ENCODE results near the gene TSHZ2. TPM values are rescaled to one million over a fixed set of nuclear protein-coding genes. Genes with fewer than 3 reads are reported as not detected.

The TSHZ2 gene
- total RNA-seq, 1 experiment from 2014 or later = 0.20 TPM

DNA sequence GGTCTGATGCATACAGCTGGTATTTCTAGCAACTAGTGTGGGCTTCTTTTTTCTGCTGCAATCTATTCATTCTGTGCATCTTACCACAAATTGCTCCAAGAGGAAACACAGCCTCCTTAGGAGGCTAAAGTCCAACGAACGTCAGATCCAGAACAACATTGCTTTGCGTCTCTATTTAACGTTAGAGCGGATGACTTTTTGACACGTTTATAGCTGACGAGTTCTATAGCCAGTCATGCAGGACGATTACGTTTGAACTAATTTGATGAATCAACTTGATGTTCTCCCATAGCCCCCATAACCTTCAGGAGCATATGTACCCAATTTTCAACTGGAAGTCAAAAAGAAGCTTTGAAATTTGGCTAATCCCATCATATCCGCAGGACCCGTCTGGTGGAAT lies 59.9 kb downstream of the TSHZ2 start:
- Mint-ChIP-seq H3K27me3 (ENCODE audit: low read depth) (no peaks in the 10 kb centered on the region), H3K9me3 (no peaks in the 10 kb centered on the region), H3K36me3 (no peaks in the 10 kb centered on the region), H3K4me1 (peaks cover 12% of the 10 kb centered on the region), H3K27ac (no peak overlapping the region), H3K4me3 (no peak overlapping the region)
- POLR2A ChIA-PET = no interaction called here
- CTCF ChIA-PET = interaction anchor here (1.4 kb wide), 1 partner anchor 177 kb away, joined by 3 read pairs; no protein-coding TSS in a partner anchor
- no peak for DNase-seq (ENCODE audit: low spot score)
- ATAC-seq = no peak
- TF ChIP-seq NR2C2 (CRISPR knock-in tag; IDR thresholded peaks at IDR 0.05) (no peak), SP1 (CRISPR knock-in tag; conservative IDR thresholded peaks at IDR 0.05) (no peak), NFE2L1 (CRISPR knock-in tag; IDR thresholded peaks at IDR 0.05) (no peak), JAZF1 (CRISPR knock-in tag; IDR thresholded peaks at IDR 0.05) (no peak), EMX1 (CRISPR knock-in tag; IDR thresholded peaks at IDR 0.05) (no peak), GABPB1 (CRISPR knock-in tag; IDR thresholded peaks at IDR 0.05) (no peak), ZNF138 (CRISPR knock-in tag; conservative IDR thresholded peaks at IDR 0.05) (no peak), SMAD4 (CRISPR knock-in tag; IDR thresholded peaks at IDR 0.05) (no peak), SOX15 (CRISPR knock-in tag; IDR thresholded peaks at IDR 0.05) (no peak), NR3C1 (CRISPR knock-in tag; conservative IDR thresholded peaks at IDR 0.05; ENCODE audit: low read depth) (no peak)
- TF ChIP-seq, protein P1, sequence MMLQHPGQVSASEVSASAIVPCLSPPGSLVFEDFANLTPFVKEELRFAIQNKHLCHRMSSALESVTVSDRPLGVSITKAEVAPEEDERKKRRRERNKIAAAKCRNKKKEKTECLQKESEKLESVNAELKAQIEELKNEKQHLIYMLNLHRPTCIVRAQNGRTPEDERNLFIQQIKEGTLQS (CRISPR knock-in tag; conservative IDR thresholded peaks at IDR 0.05) = no peak
- TF ChIP-seq, protein P2, sequence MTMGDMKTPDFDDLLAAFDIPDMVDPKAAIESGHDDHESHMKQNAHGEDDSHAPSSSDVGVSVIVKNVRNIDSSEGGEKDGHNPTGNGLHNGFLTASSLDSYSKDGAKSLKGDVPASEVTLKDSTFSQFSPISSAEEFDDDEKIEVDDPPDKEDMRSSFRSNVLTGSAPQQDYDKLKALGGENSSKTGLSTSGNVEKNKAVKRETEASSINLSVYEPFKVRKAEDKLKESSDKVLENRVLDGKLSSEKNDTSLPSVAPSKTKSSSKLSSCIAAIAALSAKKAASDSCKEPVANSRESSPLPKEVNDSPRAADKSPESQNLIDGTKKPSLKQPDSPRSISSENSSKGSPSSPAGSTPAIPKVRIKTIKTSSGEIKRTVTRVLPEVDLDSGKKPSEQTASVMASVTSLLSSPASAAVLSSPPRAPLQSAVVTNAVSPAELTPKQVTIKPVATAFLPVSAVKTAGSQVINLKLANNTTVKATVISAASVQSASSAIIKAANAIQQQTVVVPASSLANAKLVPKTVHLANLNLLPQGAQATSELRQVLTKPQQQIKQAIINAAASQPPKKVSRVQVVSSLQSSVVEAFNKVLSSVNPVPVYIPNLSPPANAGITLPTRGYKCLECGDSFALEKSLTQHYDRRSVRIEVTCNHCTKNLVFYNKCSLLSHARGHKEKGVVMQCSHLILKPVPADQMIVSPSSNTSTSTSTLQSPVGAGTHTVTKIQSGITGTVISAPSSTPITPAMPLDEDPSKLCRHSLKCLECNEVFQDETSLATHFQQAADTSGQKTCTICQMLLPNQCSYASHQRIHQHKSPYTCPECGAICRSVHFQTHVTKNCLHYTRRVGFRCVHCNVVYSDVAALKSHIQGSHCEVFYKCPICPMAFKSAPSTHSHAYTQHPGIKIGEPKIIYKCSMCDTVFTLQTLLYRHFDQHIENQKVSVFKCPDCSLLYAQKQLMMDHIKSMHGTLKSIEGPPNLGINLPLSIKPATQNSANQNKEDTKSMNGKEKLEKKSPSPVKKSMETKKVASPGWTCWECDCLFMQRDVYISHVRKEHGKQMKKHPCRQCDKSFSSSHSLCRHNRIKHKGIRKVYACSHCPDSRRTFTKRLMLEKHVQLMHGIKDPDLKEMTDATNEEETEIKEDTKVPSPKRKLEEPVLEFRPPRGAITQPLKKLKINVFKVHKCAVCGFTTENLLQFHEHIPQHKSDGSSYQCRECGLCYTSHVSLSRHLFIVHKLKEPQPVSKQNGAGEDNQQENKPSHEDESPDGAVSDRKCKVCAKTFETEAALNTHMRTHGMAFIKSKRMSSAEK (CRISPR knock-in tag; IDR thresholded peaks at IDR 0.05; ENCODE audit: borderline replicate concordance) = no peak
- TF ChIP-seq, protein P3, sequence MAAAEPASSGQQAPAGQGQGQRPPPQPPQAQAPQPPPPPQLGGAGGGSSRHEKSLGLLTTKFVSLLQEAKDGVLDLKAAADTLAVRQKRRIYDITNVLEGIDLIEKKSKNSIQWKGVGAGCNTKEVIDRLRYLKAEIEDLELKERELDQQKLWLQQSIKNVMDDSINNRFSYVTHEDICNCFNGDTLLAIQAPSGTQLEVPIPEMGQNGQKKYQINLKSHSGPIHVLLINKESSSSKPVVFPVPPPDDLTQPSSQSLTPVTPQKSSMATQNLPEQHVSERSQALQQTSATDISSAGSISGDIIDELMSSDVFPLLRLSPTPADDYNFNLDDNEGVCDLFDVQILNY (CRISPR knock-in tag; IDR thresholded peaks at IDR 0.05) = no peak
- TF ChIP-seq, protein P4, sequence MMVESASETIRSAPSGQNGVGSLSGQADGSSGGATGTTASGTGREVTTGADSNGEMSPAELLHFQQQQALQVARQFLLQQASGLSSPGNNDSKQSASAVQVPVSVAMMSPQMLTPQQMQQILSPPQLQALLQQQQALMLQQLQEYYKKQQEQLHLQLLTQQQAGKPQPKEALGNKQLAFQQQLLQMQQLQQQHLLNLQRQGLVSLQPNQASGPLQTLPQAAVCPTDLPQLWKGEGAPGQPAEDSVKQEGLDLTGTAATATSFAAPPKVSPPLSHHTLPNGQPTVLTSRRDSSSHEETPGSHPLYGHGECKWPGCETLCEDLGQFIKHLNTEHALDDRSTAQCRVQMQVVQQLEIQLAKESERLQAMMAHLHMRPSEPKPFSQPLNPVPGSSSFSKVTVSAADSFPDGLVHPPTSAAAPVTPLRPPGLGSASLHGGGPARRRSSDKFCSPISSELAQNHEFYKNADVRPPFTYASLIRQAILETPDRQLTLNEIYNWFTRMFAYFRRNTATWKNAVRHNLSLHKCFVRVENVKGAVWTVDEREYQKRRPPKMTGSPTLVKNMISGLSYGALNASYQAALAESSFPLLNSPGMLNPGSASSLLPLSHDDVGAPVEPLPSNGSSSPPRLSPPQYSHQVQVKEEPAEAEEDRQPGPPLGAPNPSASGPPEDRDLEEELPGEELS (CRISPR knock-in tag; IDR thresholded peaks at IDR 0.05) = no peak
- TF ChIP-seq, protein P5, sequence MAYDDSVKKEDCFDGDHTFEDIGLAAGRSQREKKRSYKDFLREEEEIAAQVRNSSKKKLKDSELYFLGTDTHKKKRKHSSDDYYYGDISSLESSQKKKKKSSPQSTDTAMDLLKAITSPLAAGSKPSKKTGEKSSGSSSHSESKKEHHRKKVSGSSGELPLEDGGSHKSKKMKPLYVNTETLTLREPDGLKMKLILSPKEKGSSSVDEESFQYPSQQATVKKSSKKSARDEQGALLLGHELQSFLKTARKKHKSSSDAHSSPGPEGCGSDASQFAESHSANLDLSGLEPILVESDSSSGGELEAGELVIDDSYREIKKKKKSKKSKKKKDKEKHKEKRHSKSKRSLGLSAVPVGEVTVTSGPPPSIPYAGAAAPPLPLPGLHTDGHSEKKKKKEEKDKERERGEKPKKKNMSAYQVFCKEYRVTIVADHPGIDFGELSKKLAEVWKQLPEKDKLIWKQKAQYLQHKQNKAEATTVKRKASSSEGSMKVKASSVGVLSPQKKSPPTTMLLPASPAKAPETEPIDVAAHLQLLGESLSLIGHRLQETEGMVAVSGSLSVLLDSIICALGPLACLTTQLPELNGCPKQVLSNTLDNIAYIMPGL (CRISPR knock-in tag; IDR thresholded peaks at IDR 0.05) = no peak
- TF ChIP-seq, protein P6, sequence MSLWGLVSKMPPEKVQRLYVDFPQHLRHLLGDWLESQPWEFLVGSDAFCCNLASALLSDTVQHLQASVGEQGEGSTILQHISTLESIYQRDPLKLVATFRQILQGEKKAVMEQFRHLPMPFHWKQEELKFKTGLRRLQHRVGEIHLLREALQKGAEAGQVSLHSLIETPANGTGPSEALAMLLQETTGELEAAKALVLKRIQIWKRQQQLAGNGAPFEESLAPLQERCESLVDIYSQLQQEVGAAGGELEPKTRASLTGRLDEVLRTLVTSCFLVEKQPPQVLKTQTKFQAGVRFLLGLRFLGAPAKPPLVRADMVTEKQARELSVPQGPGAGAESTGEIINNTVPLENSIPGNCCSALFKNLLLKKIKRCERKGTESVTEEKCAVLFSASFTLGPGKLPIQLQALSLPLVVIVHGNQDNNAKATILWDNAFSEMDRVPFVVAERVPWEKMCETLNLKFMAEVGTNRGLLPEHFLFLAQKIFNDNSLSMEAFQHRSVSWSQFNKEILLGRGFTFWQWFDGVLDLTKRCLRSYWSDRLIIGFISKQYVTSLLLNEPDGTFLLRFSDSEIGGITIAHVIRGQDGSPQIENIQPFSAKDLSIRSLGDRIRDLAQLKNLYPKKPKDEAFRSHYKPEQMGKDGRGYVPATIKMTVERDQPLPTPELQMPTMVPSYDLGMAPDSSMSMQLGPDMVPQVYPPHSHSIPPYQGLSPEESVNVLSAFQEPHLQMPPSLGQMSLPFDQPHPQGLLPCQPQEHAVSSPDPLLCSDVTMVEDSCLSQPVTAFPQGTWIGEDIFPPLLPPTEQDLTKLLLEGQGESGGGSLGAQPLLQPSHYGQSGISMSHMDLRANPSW (CRISPR knock-in tag; conservative IDR thresholded peaks at IDR 0.05; ENCODE audit: low read depth) = no peak
- TF ChIP-seq, protein P7, sequence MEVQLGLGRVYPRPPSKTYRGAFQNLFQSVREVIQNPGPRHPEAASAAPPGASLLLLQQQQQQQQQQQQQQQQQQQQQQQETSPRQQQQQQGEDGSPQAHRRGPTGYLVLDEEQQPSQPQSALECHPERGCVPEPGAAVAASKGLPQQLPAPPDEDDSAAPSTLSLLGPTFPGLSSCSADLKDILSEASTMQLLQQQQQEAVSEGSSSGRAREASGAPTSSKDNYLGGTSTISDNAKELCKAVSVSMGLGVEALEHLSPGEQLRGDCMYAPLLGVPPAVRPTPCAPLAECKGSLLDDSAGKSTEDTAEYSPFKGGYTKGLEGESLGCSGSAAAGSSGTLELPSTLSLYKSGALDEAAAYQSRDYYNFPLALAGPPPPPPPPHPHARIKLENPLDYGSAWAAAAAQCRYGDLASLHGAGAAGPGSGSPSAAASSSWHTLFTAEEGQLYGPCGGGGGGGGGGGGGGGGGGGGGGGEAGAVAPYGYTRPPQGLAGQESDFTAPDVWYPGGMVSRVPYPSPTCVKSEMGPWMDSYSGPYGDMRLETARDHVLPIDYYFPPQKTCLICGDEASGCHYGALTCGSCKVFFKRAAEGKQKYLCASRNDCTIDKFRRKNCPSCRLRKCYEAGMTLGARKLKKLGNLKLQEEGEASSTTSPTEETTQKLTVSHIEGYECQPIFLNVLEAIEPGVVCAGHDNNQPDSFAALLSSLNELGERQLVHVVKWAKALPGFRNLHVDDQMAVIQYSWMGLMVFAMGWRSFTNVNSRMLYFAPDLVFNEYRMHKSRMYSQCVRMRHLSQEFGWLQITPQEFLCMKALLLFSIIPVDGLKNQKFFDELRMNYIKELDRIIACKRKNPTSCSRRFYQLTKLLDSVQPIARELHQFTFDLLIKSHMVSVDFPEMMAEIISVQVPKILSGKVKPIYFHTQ (CRISPR knock-in tag; IDR thresholded peaks at IDR 0.05) = no peak

Data from WTC11 (cell line).